Uterus (tissue), 4 donors: Measurements from ENCODE around the gene FMC1. TPM values are rescaled to one million over a fixed set of nuclear protein-coding genes. Genes with fewer than 3 reads are reported as not detected.
"Not testable (repeated sequence)": the region's sequence is repeated elsewhere in the genome, so short reads cannot be mapped to it uniquely, and the experiment has no call there.

Experiments
- DNase-seq, 2 donors: peaks; one replicate each; pipeline ENCODE4 v3.0.0-alpha.2; 2019 to 2020
- H3K27ac ChIP-seq, 2 donors: fragments of 200-600 bp; sonication (generic); 1 replicate in 1 of 2; 2 replicates in 1 of 2; pipeline ENCODE4 v1.5.1; 2016 to 2018
- H3K27me3 ChIP-seq, 2 donors: fragments of 200-600 bp; sonication (generic); one replicate each; pipeline ENCODE4 v1.5.1; 2018 to 2019; ENCODE audit warnings: control low read depth in 1 of 2
- H3K36me3 ChIP-seq, 2 donors: fragments of 200-600 bp; sonication (generic); one replicate each; pipeline ENCODE4 v1.5.1; 2019; ENCODE audit warnings: control low read depth in 1 of 2
- H3K4me1 ChIP-seq, 2 donors: fragments of 200-600 bp; sonication (generic); one replicate each; pipeline ENCODE4 v1.5.1; 2018 to 2019; ENCODE audit warnings: control low read depth in 1 of 2
- H3K4me3 ChIP-seq, 2 donors: fragments of 200-600 bp; sonication (generic); 1 replicate in 1 of 2; 2 replicates in 1 of 2; pipeline ENCODE4 v1.5.1; 2018 to 2019; ENCODE audit warnings: mild to moderate bottlenecking in 1 of 2
- H3K9me3 ChIP-seq, 2 donors: fragments of 200-600 bp; sonication (generic); one replicate each; pipeline ENCODE4 v1.5.1; 2019; ENCODE audit warnings: control low read depth in 1 of 2
- POLR2A ChIP-seq, 2 donors: fragments of 450-650 bp; IDR thresholded peaks; one replicate each; pipeline ENCODE4 v1.6.1; 2016; ENCODE audit warnings: antibody characterized with exemption in 2 of 2, mild to moderate bottlenecking in 1 of 2, moderate library complexity in 1 of 2
- intact Hi-C: fragments of 100-400 bp; cut with DNase I; formaldehyde crosslinking; loops from one replicate; pipeline ENCODE4 v1.15.1; 2023; ENCODE audit warnings: low total_unique reads
- total RNA-seq, 4 donors: library from RNA; depleted of rRNA in 3 of 4; stranded (reverse); fragments of >200 nt in 3 of 4; gene quantifications; one replicate each; pipeline versions ENCODE4 v1.1.0 to v1.2.4, GENCODE V29; 2014 to 2023
- TF ChIP-seq, protein P1 (sequence below), 4 experiments: fragments of 200-600 bp in 2 of 4; fragments of 450-650 bp in 2 of 4; sonication (generic) in 2 of 4; IDR thresholded peaks; one replicate each; pipeline ENCODE4 v1.5.1; 2016 to 2019; ENCODE audit warnings: antibody characterized with exemption in 4 of 4, mild to moderate bottlenecking in 2 of 4, moderate library complexity in 1 of 4
- donor health status: DM: yes; HTN: yes; CAD: no.

The FMC1 gene
- total RNA-seq, 4 donors from 2014 or later, result 4.1 to 17.9 (median 8.6) TPM

DNA sequence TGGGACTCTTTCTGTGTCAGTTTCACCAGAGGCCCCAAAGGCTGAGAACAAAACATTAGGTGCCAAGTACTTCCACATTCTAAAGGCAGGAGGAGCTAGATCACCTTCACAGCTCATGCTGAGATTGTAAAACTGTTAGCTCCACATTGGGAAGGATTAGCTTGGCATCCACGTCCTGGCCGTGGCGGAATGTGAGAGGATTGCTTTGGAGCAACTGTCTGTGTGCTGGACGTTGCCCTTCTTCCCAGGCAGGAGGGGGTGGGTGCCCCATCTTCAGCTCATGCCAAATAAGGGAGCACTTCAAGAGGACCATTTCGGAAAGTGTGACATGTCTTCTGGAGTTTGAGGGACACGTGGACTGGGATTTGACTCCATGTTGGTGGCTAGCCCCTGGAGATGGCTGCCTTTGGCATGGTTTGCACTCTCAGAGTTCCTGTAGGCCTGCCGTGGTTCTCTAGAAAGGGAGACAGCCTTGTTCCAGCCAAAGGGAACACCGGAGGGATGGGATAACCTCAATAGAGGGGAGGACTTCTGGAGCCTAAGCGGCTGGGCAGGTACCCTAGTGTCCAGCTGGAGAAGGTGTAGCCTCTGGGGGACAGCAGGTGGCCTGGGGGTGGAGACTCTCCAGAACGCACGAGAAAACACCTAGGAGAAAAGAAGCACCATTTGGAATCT lies 19.9 kb upstream of the FMC1 start:
- no peak for DNase-seq
- no peak for TF ChIP-seq POLR2A (IDR thresholded peaks at IDR 0.05)
- TF ChIP-seq, protein P1, sequence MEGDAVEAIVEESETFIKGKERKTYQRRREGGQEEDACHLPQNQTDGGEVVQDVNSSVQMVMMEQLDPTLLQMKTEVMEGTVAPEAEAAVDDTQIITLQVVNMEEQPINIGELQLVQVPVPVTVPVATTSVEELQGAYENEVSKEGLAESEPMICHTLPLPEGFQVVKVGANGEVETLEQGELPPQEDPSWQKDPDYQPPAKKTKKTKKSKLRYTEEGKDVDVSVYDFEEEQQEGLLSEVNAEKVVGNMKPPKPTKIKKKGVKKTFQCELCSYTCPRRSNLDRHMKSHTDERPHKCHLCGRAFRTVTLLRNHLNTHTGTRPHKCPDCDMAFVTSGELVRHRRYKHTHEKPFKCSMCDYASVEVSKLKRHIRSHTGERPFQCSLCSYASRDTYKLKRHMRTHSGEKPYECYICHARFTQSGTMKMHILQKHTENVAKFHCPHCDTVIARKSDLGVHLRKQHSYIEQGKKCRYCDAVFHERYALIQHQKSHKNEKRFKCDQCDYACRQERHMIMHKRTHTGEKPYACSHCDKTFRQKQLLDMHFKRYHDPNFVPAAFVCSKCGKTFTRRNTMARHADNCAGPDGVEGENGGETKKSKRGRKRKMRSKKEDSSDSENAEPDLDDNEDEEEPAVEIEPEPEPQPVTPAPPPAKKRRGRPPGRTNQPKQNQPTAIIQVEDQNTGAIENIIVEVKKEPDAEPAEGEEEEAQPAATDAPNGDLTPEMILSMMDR (IDR thresholded peaks at IDR 0.05), result no peak

DNA sequence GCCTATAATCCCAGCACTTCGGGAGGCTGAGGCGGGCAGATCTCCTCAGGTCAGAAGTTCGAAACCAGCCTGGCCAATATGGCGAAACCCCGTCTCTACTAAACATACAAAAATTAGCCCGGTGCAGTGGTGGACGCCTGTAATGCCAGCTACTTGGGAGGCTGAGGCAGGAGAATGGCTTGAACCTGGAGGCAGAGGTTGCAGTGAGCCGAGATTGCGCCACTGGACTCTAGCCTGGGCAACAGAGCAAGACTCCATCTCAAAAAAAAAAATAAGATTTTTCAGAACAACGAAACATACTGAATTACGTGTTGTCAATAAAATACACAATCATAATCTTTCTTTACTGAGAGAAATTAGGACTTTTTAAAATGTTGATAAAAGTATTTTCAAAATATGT lies 16.4 kb upstream of the FMC1 start:
- DNase-seq, H3K4me1 ChIP-seq, H3K27ac ChIP-seq, H3K36me3 ChIP-seq, H3K27me3 ChIP-seq, H3K4me3 ChIP-seq, H3K9me3 ChIP-seq, intact Hi-C loops: not testable (repeated sequence)

More for the DNA sequence above, 19.9 kb upstream of the FMC1 start:
- intact Hi-C loops, result no loop called here
- H3K27me3 ChIP-seq, result no peaks in the 10 kb centered on the region
- no peaks in the 10 kb centered on the region for H3K36me3 ChIP-seq
- no peaks in the 10 kb centered on the region for H3K9me3 ChIP-seq
- no peak overlapping the region for H3K4me3 ChIP-seq
- H3K27ac ChIP-seq, result no peak overlapping the region
- H3K4me1 ChIP-seq, result no peaks in the 10 kb centered on the region

DNA sequence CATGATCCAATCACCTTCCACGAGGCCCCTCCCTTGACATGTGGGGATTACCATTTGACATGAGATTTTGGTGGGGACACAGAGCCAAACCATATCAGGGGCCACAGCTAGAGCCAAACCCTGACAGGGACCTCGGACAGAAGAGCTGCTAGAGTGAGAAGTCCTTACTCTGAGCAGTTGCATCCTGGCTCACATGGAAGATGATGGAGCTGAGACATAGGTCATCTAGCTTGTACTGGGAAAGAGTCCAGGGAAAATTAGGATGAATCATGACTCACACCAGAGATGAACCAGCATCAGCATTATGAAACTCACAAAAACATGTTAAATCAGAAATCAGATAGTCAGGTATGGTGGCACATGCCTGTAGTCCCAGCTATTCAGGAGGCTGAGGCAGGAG lies 12.8 kb upstream of the FMC1 start:
- H3K4me3 ChIP-seq, result no peak overlapping the region
- no peaks in the 10 kb centered on the region for H3K27me3 ChIP-seq
- no peak for DNase-seq
- intact Hi-C loops, result no loop called here
- no peaks in the 10 kb centered on the region for H3K4me1 ChIP-seq
- no peaks in the 10 kb centered on the region for H3K9me3 ChIP-seq
- no peaks in the 10 kb centered on the region for H3K36me3 ChIP-seq
- no peak overlapping the region for H3K27ac ChIP-seq
- TF ChIP-seq POLR2A (IDR thresholded peaks at IDR 0.05), result no peak
- TF ChIP-seq, protein P1 (IDR thresholded peaks at IDR 0.05), result no peak

DNA sequence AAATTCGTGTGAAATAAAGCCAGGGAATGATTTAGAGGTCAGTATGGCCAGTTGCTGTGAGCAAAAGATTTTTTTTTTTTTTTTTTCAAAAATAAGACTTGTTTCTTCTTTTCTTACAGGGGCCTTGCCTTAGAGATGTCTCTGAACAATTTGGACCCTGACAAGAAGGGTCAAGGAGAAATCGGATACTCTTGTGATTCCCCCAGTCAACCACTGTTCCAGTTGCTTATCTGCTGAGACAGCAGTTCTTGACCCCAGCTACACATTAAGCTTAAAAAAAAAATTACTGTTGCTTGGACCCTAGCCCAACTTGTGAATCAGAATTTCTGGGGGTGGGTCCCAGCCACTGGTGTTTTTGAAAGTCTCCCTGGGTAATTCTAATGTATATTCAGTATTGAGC lies 12.0 kb upstream of the FMC1 start:
- TF ChIP-seq POLR2A (IDR thresholded peaks at IDR 0.05), result no peak
- TF ChIP-seq, protein P1 (IDR thresholded peaks at IDR 0.05), result no peak
- no peaks in the 10 kb centered on the region for H3K9me3 ChIP-seq
- no peaks in the 10 kb centered on the region for H3K4me1 ChIP-seq
- no peak overlapping the region for H3K27ac ChIP-seq
- no peak for DNase-seq
- H3K36me3 ChIP-seq, result no peaks in the 10 kb centered on the region
- intact Hi-C loops, result no loop called here
- H3K4me3 ChIP-seq, result no peak overlapping the region
- no peaks in the 10 kb centered on the region for H3K27me3 ChIP-seq

DNA sequence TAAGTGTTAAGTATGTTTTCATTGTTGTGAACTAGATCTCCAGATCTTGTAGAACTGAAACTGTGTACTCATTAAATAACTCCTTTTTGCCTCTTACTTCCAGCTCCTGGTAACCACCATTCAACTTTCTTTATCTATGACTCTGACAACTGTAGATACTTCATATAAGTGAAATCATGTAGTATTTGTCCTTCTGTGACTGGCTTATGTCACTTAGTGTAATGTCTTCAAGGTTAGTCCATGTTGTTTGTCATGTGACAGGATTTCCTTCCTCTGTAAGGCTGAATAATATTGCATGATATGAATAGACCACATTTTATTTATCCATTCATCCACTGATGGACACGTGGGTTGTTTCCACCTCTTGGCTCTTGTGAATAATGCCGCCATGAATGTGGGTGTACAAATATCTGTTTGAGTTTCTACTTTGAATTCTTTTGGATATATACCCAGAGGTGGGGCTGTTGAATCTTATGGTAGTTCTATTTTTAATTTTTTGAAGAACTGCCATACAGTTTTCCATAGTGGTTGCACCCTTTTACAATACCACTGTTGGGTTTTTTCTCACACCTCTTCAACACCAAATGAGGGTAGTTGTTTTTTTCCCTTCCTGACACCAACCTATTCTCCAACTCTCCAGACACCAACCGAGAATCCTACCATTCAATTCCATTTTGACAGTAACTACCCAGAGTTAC lies 10.7 kb upstream of the FMC1 start:
- intact Hi-C loops, result no loop called here

More for the DNA sequence above, 10.7 kb upstream of the FMC1 start:
- Histone ChIP-seq H3K4me1 (no peaks in the 10 kb centered on the region), H3K27ac (no peak overlapping the region), H3K4me3 (no peak overlapping the region), H3K36me3 (no peaks in the 10 kb centered on the region), H3K9me3 (no peaks in the 10 kb centered on the region), H3K27me3 (no peaks in the 10 kb centered on the region)
- no peak for DNase-seq
- TF ChIP-seq, protein P1 (IDR thresholded peaks at IDR 0.05), result no peak
- no peak for TF ChIP-seq POLR2A (IDR thresholded peaks at IDR 0.05)
